GM19035 (cell line): ENCODE measurements around the gene CCDC92.

ENCODE experiments used
- ATAC-seq: cut with Tn5 transposase; IDR thresholded peaks from one replicate; pipeline ENCODE4 v1.9.1; 2021; ENCODE audit not compliant: unreplicated experiment

Gene CCDC92

GRCh38 chr12:123979566-123979965, 6.9 kb upstream of the CCDC92 start:
- no peak for ATAC-seq

DNA sequence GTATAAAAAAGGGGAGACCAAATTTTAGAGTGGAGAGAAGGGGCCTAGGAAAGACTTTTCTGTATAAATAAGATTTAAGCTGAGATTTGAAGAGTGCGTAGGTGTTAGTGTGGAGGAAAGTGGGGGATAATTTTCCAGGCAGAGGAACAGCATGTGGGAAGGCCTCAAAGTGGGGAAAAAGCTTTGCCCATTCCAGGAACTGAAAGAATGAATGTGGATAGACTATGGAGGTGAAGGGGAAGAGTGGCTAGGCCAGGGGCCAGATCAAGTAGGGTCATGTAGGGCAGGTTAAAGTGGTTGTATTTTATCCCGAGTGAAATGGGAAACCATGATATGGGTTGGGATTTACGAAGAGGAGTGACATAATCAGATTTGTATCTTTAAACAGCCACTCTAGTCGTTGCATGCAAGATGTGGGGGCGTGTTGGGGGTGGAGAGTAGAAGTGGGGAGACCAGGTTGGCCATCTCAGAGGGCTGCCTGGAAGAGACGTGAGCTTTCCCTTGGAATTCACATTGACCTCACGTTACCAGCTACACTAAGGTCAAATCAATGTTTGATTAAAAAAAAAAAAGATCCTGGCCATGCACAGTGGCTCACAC, 3.7 kb upstream of the CCDC92 start:
- ATAC-seq, result no peak

DNA sequence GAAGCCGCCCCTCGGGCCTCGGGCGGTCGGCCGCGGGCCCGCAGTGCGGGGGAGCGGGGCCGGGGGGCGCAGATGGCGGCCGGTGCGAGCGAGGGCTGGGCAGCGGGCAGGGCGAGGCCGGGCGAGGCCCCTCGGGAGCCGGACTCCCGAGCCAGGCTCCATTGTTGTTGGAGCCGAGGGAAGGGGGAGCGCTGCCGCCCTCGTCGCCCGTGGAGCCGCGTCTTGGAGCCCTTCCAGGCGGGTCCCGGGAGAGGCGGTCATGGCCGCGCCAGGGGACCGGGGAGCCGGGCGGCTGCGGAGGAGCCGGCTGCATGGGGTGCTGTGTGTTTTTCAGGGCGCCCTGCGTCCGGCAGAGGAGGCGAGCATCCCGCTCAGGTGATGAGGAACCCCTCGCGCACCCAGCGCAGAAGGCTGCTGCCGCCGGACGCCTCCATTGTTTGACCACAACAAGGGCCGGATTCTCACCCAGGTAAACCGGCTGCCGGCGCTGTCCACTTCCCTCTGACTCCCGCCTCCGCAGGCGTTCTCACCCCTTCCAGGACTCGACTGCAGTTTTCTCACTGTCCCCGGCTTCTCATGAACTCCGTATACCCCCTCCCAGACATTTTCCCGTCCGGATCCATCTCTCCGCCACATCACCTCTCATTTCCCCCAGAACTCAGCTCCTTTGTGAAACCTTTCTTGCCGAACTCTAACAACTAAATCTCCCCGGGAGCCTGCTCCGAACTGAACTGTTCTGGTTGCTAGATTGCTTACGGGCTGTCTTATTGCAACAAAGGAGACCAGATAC, 1.1 kb upstream of the CCDC92 start:
- ATAC-seq, result peak; percentile 9

GRCh38 chr12:123971770-123972456, 718 bp downstream of the CCDC92 start:
- ATAC-seq, result peak; percentile 9

DNA sequence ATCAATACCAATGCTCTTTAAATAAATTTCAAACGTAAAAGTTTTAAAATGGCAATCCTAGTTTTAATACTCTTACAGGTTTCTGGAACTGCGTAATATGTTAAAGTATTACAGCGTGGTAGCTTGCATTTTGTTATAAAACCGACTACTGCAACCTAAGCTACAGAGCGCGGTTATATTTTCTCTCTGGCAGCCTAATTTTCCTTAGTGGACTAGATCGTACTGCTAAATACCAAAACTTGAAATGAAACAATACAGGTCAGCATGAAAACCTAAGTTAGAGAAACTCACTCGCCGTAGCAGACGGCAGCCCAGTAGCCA, 1.2 kb downstream of the CCDC92 start:
- ATAC-seq, result no peak

DNA sequence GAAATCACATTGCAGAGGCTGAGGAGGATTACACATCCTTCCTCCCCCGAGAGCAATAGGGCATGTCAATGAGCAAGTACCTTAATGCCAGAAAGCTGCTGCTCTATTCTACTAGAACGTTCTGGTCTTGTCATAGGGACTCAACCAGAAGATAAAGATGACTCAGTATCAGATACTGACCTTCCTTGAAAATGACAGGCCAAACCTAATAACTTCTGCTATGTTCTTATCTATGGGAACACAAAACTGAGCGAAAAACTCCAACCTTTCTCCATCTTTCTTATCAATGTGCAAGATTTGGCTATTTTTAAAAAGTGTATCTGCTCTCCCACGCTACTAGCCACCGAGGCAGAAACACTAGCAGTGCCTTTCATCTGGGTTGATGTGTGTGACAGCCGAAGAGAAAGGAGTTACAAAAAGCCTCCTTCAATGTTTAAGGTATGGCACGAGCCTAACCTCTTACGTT, 5.5 kb downstream of the CCDC92 start:
- ATAC-seq, result no peak

DNA sequence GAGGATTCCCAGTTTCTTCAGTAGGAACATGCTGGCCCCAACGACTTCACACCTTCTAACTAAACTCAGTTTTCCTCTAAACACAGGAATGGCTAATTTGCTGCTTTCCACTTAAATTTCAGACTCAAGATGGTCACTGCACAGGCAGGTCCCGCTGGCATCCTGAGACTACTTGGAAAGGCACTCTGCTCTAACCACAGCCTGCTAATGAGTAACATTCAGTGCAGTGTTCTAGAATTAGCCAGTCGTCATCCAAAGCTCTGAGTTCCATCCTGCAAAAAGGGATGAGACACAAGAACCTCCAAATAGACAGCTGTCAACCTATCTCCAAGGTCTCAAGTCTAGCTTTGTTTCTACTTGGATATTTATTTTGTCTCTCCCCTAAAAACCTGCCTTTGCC, 6.0 kb downstream of the CCDC92 start:
- ATAC-seq, result no peak

DNA sequence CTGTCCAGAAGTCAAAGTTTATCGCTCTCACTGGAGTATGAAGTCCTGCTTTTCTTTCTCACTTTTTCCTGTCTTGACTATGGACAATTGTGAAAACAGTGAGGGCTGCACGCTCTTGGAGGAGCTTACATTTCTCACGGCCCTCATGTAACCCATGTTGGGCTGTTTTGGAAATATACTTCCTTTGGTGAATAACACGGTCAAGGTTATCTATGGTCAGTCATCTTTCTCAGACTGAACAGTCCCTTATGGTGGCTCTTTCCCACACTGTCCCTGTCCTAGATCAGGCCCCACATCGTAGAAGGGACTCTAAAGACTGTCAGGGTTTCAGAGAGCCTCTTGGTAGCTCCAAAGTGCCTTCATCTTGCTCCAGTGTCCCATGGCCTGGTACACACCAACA, 7.2 kb downstream of the CCDC92 start:
- no peak for ATAC-seq

DNA sequence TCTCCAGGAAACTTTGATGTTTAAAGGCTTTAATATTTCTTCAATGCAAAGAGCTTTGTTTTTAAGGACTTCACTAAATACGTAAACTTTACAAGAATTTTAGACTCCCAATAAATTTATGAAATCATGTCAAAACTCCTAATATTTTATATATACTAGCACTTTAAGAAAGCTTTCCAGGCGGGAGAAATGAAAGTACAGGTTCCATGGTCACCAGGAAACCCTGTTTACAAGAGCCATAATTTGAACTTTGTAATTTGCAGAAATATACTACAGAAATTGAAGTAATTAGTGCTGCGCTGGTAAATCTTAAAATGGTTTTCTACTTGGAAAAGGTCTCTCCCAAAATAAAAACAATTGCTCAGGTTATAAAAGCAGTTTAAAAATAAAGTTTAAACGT, 8.8 kb downstream of the CCDC92 start:
- no peak for ATAC-seq

- no peak for ATAC-seq
These were observed 10.1 kb downstream of the CCDC92 start for GRCh38 chr12:123962513-123962912.

- no peak for ATAC-seq
These were observed 10.9 kb downstream of the CCDC92 start for GRCh38 chr12:123961585-123962345.

DNA sequence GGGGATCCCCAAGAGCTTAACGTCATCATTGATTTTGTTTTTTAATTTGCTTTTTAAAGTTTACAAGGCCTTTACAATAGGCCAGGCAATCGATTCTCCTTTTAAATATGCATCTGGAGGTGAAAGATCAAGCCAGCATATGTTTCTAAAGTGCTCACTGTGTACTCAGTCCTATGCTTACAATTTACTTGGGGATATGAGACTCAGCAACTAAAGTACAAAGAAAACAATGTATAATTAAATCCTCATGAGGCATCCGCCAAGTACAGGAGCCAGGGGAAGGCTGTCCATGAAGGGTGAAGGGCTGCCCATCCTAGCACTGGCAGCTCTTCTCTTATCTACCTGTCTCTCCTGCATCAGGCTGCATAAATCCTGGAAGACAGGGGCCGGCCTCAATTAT, 11.8 kb downstream of the CCDC92 start:
- ATAC-seq, result no peak

- ATAC-seq, result no peak
These were observed 12.4 kb downstream of the CCDC92 start for GRCh38 chr12:123960029-123960735.

DNA sequence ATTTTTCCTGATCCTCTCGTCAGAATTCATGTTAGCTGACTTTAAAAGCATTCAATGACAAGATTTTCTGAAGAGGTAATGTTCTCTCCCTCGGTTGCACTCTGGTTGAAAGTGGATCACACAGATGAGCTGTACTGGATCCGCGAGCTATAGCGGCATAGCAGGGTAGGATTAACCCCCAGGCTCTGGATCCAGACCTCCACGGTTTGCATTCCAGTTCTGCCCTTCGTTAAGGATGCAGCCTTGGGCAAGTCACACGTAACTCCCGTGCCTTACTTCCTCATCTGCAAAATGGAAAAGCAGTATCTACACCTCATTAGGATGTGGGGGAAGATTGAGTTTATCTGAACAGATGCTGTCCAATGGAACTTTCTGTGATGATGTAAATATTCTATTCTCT, 13.8 kb downstream of the CCDC92 start:
- no peak for ATAC-seq

GRCh38 chr12:123958462-123958861, 14.2 kb downstream of the CCDC92 start:
- ATAC-seq, result no peak

DNA sequence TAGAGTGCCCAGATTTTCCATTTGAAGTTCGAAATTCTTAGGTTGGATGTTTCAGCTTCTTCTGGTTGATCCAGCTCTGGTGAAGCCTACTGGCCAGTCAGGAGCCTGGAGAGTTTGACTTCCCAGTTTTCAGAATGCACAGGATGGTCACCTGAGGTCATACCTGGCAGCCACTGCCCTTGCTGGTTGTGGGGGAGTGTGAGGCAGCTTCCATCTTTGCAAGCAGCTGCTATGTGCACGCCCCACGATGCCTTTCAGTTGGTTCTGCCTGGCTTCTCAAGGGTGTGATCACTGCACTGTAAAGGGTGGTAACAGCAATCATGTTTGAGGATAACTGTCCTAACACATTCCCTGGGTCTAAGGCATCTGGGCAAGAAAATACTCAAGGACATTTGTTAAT, 15.4 kb downstream of the CCDC92 start:
- no peak for ATAC-seq

DNA sequence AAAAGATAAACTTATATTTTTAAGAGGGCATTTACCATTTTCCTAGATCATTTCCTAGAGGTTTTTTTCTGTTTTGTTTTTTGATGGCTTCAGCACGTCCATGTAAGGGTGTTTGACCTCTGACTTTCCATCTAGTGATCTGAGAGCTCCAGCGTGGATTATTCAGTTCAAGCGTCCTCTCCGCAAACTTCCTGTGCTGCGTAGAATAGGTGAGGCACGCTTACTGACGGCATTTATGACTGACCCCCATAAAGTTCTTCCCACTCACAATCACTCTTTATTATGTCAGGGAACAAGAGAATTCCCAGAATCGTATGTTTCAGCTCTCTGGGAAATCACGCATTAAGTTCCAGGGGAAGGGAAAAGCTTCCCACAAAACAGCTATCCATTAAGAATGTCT, 16.4 kb downstream of the CCDC92 start:
- no peak for ATAC-seq

DNA sequence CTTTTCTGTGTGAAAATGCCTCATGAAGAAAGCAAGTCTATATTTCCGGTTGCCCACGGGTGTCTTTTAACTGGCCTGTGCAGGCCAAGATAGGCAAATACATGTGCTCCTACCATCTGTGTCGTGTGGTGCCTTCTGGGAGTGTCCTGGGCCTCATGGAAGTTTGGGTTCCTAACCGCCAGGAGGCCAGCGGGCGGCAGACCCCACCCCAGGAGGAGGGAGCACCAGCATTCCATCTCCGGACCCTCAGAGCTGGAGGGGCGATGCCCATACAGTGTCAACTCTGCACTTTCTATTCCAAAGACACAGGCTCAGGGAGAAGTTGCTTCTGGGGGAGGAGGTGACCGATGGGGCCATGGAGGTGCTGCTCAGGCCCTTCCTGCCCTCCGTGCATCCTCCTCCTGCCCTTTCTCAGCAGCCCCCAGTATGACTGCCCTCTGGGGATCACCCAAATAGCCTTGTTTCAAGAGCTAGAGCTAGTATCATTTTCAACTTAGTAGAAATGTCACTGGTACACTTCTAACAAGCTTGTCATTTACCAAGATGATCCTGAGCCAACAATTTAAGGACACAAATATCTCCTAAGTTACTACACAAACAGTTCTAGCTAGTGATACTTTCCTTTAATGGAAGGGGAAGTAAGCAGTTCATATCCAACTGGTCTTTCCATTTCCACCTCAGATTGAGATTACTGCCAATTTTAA, 17.8 kb downstream of the CCDC92 start:
- ATAC-seq, result no peak

GRCh38 chr12:123952037-123952436, 20.6 kb downstream of the CCDC92 start:
- ATAC-seq, result no peak

GRCh38 chr12:123951467-123951866, 21.2 kb downstream of the CCDC92 start:
- no peak for ATAC-seq
